Cerebellar nuclear complex (tissue), 1 donor: ENCODE data around the gene RYR2.
A peak's percentile ranks its signal among the peaks of the same experiment; 100 is the strongest.
"Not testable (repeated sequence)": the region's sequence is repeated elsewhere in the genome, so short reads cannot be mapped to it uniquely, and the experiment has no call there.

Experiments used
- DNase-seq, 2 experiments: peaks; one replicate each; lab custom pipeline; 2025; lab: John Stamatoyannopoulos, UW

The RYR2 gene

GRCh38 chr1:237146241-237146640 is 104.3 kb downstream of the RYR2 start:
- no peak for DNase-seq

- DNase-seq = no peak
Observed at GRCh38 chr1:237149857-237150256, 107.9 kb downstream of the RYR2 start.

DNA sequence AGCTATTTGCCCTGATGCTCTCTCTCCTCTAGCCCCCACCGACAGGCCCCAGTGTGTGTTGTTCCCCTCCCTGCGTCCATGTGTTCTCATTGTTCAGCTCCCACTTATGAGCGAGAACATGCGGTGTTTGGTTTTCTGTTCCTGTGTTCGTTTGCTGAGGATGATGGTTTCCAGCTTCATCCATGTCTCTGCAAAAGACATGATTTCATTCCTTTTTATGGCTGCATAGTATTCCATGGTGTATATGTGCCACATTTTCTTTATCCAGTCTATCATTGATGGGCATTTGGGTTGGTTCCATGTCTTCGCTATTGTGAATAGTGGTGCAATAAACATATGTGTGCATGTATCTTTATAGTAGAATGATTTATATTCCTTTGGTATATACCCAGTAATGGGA is 110.0 kb downstream of the RYR2 start:
- DNase-seq = not testable (repeated sequence)

DNA sequence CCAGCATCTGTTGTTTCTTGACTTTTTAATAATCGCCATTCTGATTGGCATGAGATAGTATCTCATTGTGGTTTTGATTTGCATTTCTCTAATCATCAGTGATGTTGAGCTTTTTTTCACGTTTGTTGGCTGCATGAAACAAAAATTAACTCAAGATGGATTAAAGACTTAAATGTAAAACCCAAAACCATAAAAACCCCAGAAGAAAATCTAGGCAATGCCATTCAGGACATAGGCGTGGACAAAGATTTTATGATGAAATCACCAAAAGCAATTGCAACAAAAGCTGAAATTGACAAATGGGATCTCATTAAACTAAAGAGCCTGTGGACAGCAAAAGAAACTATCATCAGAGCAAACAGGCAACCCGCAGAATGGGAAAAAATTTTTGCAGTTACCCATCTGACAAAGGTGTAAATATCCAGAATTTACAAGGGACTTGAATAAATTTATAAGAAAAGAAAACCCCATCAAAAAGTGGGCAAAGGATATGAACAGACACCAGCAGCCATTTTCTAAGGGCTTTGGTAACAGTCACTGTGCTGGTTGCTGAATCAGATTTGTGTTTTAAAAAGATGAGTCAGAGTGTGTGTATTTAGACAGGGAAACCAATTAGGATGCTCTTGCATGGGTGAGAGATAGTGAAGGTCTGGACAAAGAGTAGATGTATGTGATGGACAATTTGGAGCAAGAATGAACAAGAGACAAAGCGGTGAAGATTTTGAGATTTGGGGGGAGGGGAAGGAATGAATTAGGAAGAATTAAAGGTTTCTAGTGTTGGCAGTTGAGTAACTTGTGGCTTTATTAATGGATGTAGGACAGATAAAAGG is 110.7 kb downstream of the RYR2 start:
- no peak for DNase-seq

- DNase-seq = no peak
Observed at GRCh38 chr1:237154157-237154556, 112.2 kb downstream of the RYR2 start.

GRCh38 chr1:237164406-237165352 is 122.7 kb downstream of the RYR2 start:
- DNase-seq = peak in 1 of 2 experiments; percentile 36

DNA sequence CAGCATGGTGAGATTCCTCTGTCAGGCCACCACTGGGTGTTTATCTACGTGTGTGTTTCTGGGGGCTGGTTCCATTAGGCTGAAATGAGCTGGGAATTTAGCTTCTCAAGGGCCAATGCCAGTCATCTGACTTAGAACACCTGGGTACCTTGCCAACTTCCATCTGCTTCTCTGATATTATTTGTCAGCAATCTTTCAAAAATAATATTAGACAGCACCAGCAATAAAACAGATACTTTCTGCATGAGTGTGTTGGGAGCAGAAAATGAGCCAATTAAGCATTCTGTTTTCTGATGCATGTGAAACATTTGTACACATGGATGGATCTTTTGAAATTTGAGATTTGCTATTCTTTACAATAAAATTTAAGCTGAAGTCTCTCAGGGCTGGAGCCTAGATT is 124.1 kb downstream of the RYR2 start:
- DNase-seq = peak in 1 of 2 experiments; percentile 18

GRCh38 chr1:237166593-237167101 is 124.7 kb downstream of the RYR2 start:
- DNase-seq = no peak

GRCh38 chr1:237170149-237170548 is 128.2 kb downstream of the RYR2 start:
- DNase-seq = no peak

DNA sequence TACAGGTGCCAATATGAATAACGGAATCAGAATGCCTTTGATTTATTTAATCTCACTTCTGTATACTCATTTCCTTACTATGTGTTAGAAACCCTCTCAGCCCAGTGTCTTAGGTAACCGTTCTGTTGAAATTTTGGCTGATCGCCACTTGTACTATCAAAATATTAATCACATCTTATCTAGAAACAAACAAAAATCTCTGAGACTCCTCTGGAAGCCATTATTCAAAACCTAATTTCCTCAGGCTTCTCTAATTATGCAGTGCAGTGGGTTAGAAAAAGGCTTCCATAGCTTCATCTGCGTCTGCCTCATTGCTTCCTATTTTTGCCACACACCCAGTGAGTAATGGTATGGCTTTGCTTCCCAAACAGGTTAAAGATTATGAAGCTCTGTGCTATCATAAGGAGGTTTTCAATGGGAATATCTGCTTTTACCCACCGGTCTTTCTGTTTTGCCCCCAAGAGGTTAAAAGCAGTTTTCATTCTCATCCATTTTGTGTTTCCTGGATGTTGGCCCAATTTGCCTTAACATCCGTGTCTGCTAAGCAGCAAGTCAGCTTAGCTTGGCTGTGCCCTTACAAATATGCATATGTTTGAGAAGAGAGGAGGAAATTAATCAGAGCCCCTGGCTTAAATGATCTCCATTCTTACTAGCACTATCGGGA is 129.6 kb downstream of the RYR2 start:
- DNase-seq = peak in 1 of 2 experiments; percentile 71

DNA sequence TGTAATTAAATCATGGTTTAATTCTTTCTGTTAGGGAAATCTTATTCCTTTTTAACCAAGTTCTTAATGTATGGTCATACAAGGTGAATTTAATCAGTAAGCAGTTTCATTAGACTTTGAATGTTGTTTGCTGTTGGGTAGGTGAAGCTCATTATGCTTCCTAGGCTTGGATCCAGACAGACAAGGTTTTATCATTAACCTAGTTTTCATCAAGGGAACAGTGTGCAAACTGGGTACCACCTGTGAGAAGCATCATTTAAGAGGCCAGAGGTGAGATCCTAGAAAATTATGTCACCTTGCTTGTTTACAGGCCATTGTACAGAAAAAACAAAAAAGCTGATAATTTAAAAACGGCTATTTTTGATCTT is 130.1 kb downstream of the RYR2 start:
- DNase-seq = peak in 1 of 2 experiments; percentile 71

DNA sequence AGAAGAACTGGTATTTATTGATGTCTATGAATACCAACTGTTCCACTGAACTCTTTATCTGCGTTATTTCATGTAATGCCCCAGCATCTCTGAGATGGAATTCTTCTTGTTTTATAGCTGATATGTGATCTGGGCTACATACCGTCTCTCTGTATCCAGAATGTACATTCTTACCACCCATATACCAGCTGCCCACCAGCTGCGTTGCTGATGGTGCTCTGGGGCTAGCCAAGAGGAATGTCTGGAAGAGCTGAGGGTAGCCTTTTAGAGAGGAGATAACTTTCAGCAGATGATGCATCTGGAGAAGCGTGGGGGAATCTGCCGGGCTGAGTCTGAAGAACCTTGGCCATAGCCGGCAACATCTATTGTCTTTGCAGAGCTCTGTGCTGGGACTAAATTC is 137.5 kb downstream of the RYR2 start:
- DNase-seq = no peak

DNA sequence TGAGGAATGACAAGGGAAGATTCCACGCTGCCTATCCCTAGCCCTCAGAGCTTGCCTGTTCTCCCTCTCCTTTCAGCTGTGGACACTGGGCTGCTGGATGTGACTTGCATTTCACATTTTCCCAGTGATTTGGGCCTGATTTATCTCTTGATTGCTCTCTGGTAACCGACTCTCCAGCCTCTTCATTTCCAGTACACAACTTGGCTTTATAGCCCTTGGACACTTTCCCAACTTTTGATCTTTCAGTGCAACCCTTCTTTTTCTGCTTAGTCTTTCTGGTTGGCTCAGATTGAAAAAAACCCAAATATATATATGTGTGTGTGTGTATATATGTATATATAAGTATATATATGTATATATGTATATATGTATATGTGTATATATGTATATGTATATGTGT is 138.3 kb downstream of the RYR2 start:
- DNase-seq = no peak

GRCh38 chr1:237181743-237182317 is 139.8 kb downstream of the RYR2 start:
- DNase-seq = no peak

GRCh38 chr1:237183963-237184540 is 142.1 kb downstream of the RYR2 start:
- DNase-seq = no peak

GRCh38 chr1:237186675-237187074 is 144.7 kb downstream of the RYR2 start:
- no peak for DNase-seq

GRCh38 chr1:237187842-237188241 is 145.9 kb downstream of the RYR2 start:
- no peak for DNase-seq

DNA sequence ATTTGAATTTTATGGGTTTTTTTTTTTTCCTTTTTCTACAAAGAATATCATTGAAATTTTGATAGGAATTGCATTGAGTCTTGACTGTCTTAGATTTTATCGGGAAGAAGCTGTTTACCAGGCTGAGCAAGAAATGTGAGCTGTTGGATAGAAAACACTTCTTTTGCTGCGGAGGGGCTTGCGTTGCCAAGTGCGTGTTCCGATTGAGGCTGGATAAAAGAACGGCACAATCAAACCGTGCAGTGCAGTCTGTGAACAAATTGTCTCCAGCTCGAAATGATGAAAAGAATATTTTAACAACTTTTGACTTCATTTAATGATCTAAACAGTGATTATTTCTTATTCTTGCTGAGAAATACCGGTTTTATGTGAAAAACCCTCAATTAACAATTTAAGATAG is 149.4 kb downstream of the RYR2 start:
- DNase-seq = no peak

DNA sequence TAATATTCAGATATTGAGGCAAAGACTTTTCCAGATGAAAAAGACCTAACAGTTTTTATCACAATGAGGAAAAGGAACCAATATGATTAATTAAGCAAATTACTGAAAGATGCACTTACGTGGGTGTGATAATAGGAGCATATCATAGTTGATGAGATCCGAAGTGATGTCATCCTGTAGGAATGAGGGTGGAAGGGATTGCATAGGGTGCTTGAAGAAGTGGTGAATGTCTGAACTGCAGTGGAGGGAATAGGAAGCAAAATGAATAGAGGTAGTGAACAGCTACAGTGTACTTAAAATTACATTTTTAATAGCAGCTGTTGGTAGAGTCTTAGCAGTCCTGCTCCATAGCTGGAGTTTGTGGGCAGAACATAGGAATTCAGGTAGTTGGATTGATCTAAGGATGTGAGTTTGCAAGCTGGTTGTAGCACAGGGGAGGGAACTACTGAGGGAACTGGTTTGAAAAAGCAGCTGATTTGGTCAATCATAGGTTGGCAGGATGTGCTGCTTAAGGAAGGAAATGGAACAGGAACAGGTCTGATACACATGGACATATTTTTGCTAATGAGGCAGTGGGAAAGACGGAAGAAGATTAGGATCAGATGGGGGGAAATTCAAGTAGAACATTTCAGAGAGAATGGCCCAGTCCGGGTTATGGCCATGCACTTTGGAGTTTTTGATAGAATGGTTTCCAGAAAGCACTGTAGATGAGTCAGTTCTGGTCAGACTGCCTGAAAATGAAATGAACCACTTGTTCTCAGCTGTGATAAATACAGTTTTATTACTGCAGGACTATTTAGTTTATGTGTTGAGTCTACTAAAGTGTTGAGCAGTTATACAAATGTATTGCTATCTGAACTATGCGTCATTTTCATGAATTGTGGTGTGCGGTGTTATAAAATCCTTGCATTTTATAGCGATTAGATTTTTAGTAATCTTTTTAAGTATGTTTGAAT is 155.8 kb downstream of the RYR2 start:
- no peak for DNase-seq

GRCh38 chr1:237199026-237199425 is 157.0 kb downstream of the RYR2 start:
- no peak for DNase-seq
